Measurements from ENCODE around the gene TPRN. TPM values are rescaled to one million over a fixed set of nuclear protein-coding genes. Genes with fewer than 3 reads are reported as not detected.

TPRN gene
- total and polyA plus RNA-seq, 9 of the 15 experiments (the other 6 are each of a cell fraction or from before 2014, with no cell fraction given), result 0.31 to 31.9 (median 4.4) TPM

GRCh38 chr9:137189297-137190295 lies 10.9 kb downstream of the TPRN start (continued):
- no peak; the same call in 1 of the 2 replicates for TF ChIP-seq ATF2 (CRISPR knock-in tag; IDR thresholded peaks at IDR 0.05)
- TF ChIP-seq CCNT2 (IDR thresholded peaks at IDR 0.05; ENCODE audit: borderline replicate concordance, extremely low read depth, insufficient read length, low read depth, low read length), result no peak
- peak; percentile 35; the same call in 1 of the 2 replicates for TF ChIP-seq POLR2G (IDR thresholded peaks at IDR 0.05; ENCODE audit: low read depth, low read length)
- TF ChIP-seq EGR1 (conservative IDR thresholded peaks at IDR 0.05), result no peak
- TF ChIP-seq STAT6 (CRISPR knock-in tag; IDR thresholded peaks at IDR 0.05), result 0 out of 2 replicates have a peak, but pooled peaks have one; percentile 47
- TF ChIP-seq JUND (IDR thresholded peaks at IDR 0.05; ENCODE audit: borderline replicate concordance, low read depth, low read length), result no peak
- TF ChIP-seq JUND (tag; IDR thresholded peaks at IDR 0.05; ENCODE audit: borderline replicate concordance, low read depth, low read length), result no peak
- 0 out of 2 replicates have a peak, but pooled peaks have one; percentile 26 for TF ChIP-seq RUNX1 (IDR thresholded peaks at IDR 0.05; ENCODE audit: low read depth)
- TF ChIP-seq RBFOX2 (IDR thresholded peaks at IDR 0.05; ENCODE audit: low read depth, low read length), result 0 out of 2 replicates have a peak, but pooled peaks have one; percentile 13
- TF ChIP-seq ZNF449 (CRISPR knock-in tag; IDR thresholded peaks at IDR 0.05), result no peak
- no peak for TF ChIP-seq PKNOX1 (IDR thresholded peaks at IDR 0.05)
- TF ChIP-seq E2F3 (CRISPR knock-in tag; IDR thresholded peaks at IDR 0.05), result 0 out of 2 replicates have a peak, but pooled peaks have one; percentile 13
- no peak for TF ChIP-seq ZNF431 (CRISPR knock-in tag; IDR thresholded peaks at IDR 0.05)
- no peak for TF ChIP-seq ZBTB2 (IDR thresholded peaks at IDR 0.05)
- TF ChIP-seq CREB5 (CRISPR knock-in tag; IDR thresholded peaks at IDR 0.05), result no peak
